Measurements from ENCODE around the gene PDLIM1.

Gene PDLIM1

GRCh38 chr10:95285556-95285955 is 5.2 kb downstream of the PDLIM1 start:
- Histone ChIP-seq H4K5ac (ENCODE audit: low read length) (no peak overlapping the region), H2BK120ac (ENCODE audit: low read depth, low read length) (no peak overlapping the region), H3K4me3 (ENCODE audit: low read length) (no peak overlapping the region), H4K8ac (ENCODE audit: low read depth, low read length) (no peak overlapping the region), H2BK15ac (replicated peaks; ENCODE audit: low read depth) (no peak overlapping the region), H3K4me1 (ENCODE audit: control insufficient read depth, low read depth, low read length) (peaks cover 12% of the 10 kb centered on the region), H3K79me1 (ENCODE audit: low read length) (peaks cover 29% of the 10 kb centered on the region), H3K36me3 (ENCODE audit: control insufficient read depth, insufficient read depth, low read length) (no peaks in the 10 kb centered on the region), H3K23ac (ENCODE audit: low read length) (no peak overlapping the region), H3K18ac (ENCODE audit: low read length) (no peak overlapping the region), H3K4me2 (ENCODE audit: low read length) (no peak overlapping the region), H2AK5ac (ENCODE audit: low read length) (no peak overlapping the region), H3K9ac (ENCODE audit: low read length) (no peak overlapping the region), H3K79me2 (ENCODE audit: control insufficient read depth, insufficient read depth, low read length) (peaks cover 63% of the 10 kb centered on the region), H3K27me3 (ENCODE audit: insufficient read depth, low read length, poor library complexity) (no peaks in the 10 kb centered on the region), H3K56ac (ENCODE audit: low read length) (no peak overlapping the region), H3K27ac (ENCODE audit: low read depth, low read length) (no peak overlapping the region), H3K4ac (ENCODE audit: low read depth, low read length) (no peak overlapping the region), H2BK5ac (ENCODE audit: low read length) (no peak overlapping the region)
- no peak for DNase-seq
- no CpG with 5 or more reads among the region's 2 CpGs for WGBS (ENCODE audit: extremely low coverage, insufficient coverage, low lambda C conversion rate)

- WGBS (ENCODE audit: extremely low coverage, insufficient coverage, low lambda C conversion rate): no CpG with 5 or more reads among the region's 3 CpGs
- H2BK15ac ChIP-seq (replicated peaks; ENCODE audit: low read depth): no peak overlapping the region
- peaks cover 29% of the 10 kb centered on the region for H3K79me1 ChIP-seq (ENCODE audit: low read length)
- peaks cover 67% of the 10 kb centered on the region for H3K79me2 ChIP-seq (ENCODE audit: control insufficient read depth, insufficient read depth, low read length)
- H2BK5ac ChIP-seq (ENCODE audit: low read length): no peak overlapping the region
- H3K36me3 ChIP-seq (ENCODE audit: control insufficient read depth, insufficient read depth, low read length): no peaks in the 10 kb centered on the region
- no peak overlapping the region for H3K18ac ChIP-seq (ENCODE audit: low read length)
- H2AK5ac ChIP-seq (ENCODE audit: low read length): no peak overlapping the region
- H3K4me3 ChIP-seq (ENCODE audit: low read length): no peak overlapping the region
- H3K27me3 ChIP-seq (ENCODE audit: insufficient read depth, low read length, poor library complexity): no peaks in the 10 kb centered on the region
- peaks cover 12% of the 10 kb centered on the region for H3K4me1 ChIP-seq (ENCODE audit: control insufficient read depth, low read depth, low read length)
- H3K27ac ChIP-seq (ENCODE audit: low read depth, low read length): no peak overlapping the region
- H4K8ac ChIP-seq (ENCODE audit: low read depth, low read length): no peak overlapping the region
- no peak for DNase-seq
- no peak overlapping the region for H3K4ac ChIP-seq (ENCODE audit: low read depth, low read length)
- H3K9ac ChIP-seq (ENCODE audit: low read length): no peak overlapping the region
- no peak overlapping the region for H3K56ac ChIP-seq (ENCODE audit: low read length)
- H3K23ac ChIP-seq (ENCODE audit: low read length): no peak overlapping the region
- no peak overlapping the region for H4K5ac ChIP-seq (ENCODE audit: low read length)
- H2BK120ac ChIP-seq (ENCODE audit: low read depth, low read length): no peak overlapping the region
- no peak overlapping the region for H3K4me2 ChIP-seq (ENCODE audit: low read length)
Observed at GRCh38 chr10:95284807-95285206, 6.0 kb downstream of the PDLIM1 start.

- no peak overlapping the region for H2BK120ac ChIP-seq (ENCODE audit: low read depth, low read length)
- H3K4me1 ChIP-seq (ENCODE audit: control insufficient read depth, low read depth, low read length): peaks cover 19% of the 10 kb centered on the region
- no peak overlapping the region for H3K9ac ChIP-seq (ENCODE audit: low read length)
- no peak overlapping the region for H3K27ac ChIP-seq (ENCODE audit: low read depth, low read length)
- H3K23ac ChIP-seq (ENCODE audit: low read length): no peak overlapping the region
- no peak overlapping the region for H2AK5ac ChIP-seq (ENCODE audit: low read length)
- no peak overlapping the region for H3K4me2 ChIP-seq (ENCODE audit: low read length)
- DNase-seq: no peak
- no peak overlapping the region for H2BK15ac ChIP-seq (replicated peaks; ENCODE audit: low read depth)
- no peak overlapping the region for H4K5ac ChIP-seq (ENCODE audit: low read length)
- H2BK5ac ChIP-seq (ENCODE audit: low read length): no peak overlapping the region
- no peak overlapping the region for H3K18ac ChIP-seq (ENCODE audit: low read length)
- H3K56ac ChIP-seq (ENCODE audit: low read length): no peak overlapping the region
- peaks cover 29% of the 10 kb centered on the region for H3K79me1 ChIP-seq (ENCODE audit: low read length)
- H3K4ac ChIP-seq (ENCODE audit: low read depth, low read length): no peak overlapping the region
- H3K27me3 ChIP-seq (ENCODE audit: insufficient read depth, low read length, poor library complexity): no peaks in the 10 kb centered on the region
- peaks cover 71% of the 10 kb centered on the region for H3K79me2 ChIP-seq (ENCODE audit: control insufficient read depth, insufficient read depth, low read length)
- no CpG with 5 or more reads among the region's 3 CpGs for WGBS (ENCODE audit: extremely low coverage, insufficient coverage, low lambda C conversion rate)
- H4K8ac ChIP-seq (ENCODE audit: low read depth, low read length): no peak overlapping the region
- no peak overlapping the region for H3K4me3 ChIP-seq (ENCODE audit: low read length)
- no peaks in the 10 kb centered on the region for H3K36me3 ChIP-seq (ENCODE audit: control insufficient read depth, insufficient read depth, low read length)
Observed at GRCh38 chr10:95282107-95282506, 8.7 kb downstream of the PDLIM1 start.

GRCh38 chr10:95281206-95281605 is 9.6 kb downstream of the PDLIM1 start:
- no peaks in the 10 kb centered on the region for H3K36me3 ChIP-seq (ENCODE audit: control insufficient read depth, insufficient read depth, low read length)
- H3K9ac ChIP-seq (ENCODE audit: low read length): no peak overlapping the region
- H3K4me3 ChIP-seq (ENCODE audit: low read length): no peak overlapping the region
- no peak overlapping the region for H3K4me2 ChIP-seq (ENCODE audit: low read length)
- peaks cover 20% of the 10 kb centered on the region for H3K4me1 ChIP-seq (ENCODE audit: control insufficient read depth, low read depth, low read length)
- H3K27ac ChIP-seq (ENCODE audit: low read depth, low read length): no peak overlapping the region
- peaks cover 70% of the 10 kb centered on the region for H3K79me2 ChIP-seq (ENCODE audit: control insufficient read depth, insufficient read depth, low read length)
- H3K56ac ChIP-seq (ENCODE audit: low read length): no peak overlapping the region
- no peak overlapping the region for H3K23ac ChIP-seq (ENCODE audit: low read length)
- no peak overlapping the region for H2BK15ac ChIP-seq (replicated peaks; ENCODE audit: low read depth)
- WGBS (ENCODE audit: extremely low coverage, insufficient coverage, low lambda C conversion rate): no CpG with 5 or more reads among the region's 2 CpGs
- no peak overlapping the region for H2BK120ac ChIP-seq (ENCODE audit: low read depth, low read length)
- peaks cover 28% of the 10 kb centered on the region for H3K79me1 ChIP-seq (ENCODE audit: low read length)
- peak overlapping the region; percentile 88 for H3K18ac ChIP-seq (ENCODE audit: low read length)
- no peak overlapping the region for H2AK5ac ChIP-seq (ENCODE audit: low read length)
- no peak overlapping the region for H4K8ac ChIP-seq (ENCODE audit: low read depth, low read length)
- no peaks in the 10 kb centered on the region for H3K27me3 ChIP-seq (ENCODE audit: insufficient read depth, low read length, poor library complexity)
- no peak overlapping the region for H3K4ac ChIP-seq (ENCODE audit: low read depth, low read length)
- no peak overlapping the region for H4K5ac ChIP-seq (ENCODE audit: low read length)
- H2BK5ac ChIP-seq (ENCODE audit: low read length): no peak overlapping the region
- no peak for DNase-seq

- H3K4ac ChIP-seq (ENCODE audit: low read depth, low read length): no peak overlapping the region
- no peak overlapping the region for H2BK5ac ChIP-seq (ENCODE audit: low read length)
- H3K56ac ChIP-seq (ENCODE audit: low read length): no peak overlapping the region
- no peak for DNase-seq
- no peak overlapping the region for H3K4me2 ChIP-seq (ENCODE audit: low read length)
- no peak overlapping the region for H2AK5ac ChIP-seq (ENCODE audit: low read length)
- no peak overlapping the region for H3K27ac ChIP-seq (ENCODE audit: low read depth, low read length)
- peaks cover 21% of the 10 kb centered on the region for H3K4me1 ChIP-seq (ENCODE audit: control insufficient read depth, low read depth, low read length)
- peak overlapping the region; percentile 20 for H2BK15ac ChIP-seq (replicated peaks; ENCODE audit: low read depth)
- no peak overlapping the region for H3K4me3 ChIP-seq (ENCODE audit: low read length)
- no peak overlapping the region for H3K23ac ChIP-seq (ENCODE audit: low read length)
- H4K5ac ChIP-seq (ENCODE audit: low read length): no peak overlapping the region
- no peak overlapping the region for H3K9ac ChIP-seq (ENCODE audit: low read length)
- no peak overlapping the region for H2BK120ac ChIP-seq (ENCODE audit: low read depth, low read length)
- H3K79me1 ChIP-seq (ENCODE audit: low read length): peaks cover 29% of the 10 kb centered on the region
- no CpG with 5 or more reads among the region's 2 CpGs for WGBS (ENCODE audit: extremely low coverage, insufficient coverage, low lambda C conversion rate)
- H3K18ac ChIP-seq (ENCODE audit: low read length): peak overlapping the region; percentile 71
- peaks cover 74% of the 10 kb centered on the region for H3K79me2 ChIP-seq (ENCODE audit: control insufficient read depth, insufficient read depth, low read length)
- no peaks in the 10 kb centered on the region for H3K27me3 ChIP-seq (ENCODE audit: insufficient read depth, low read length, poor library complexity)
- H3K36me3 ChIP-seq (ENCODE audit: control insufficient read depth, insufficient read depth, low read length): no peaks in the 10 kb centered on the region
- H4K8ac ChIP-seq (ENCODE audit: low read depth, low read length): no peak overlapping the region
Observed at GRCh38 chr10:95280637-95281036, 10.2 kb downstream of the PDLIM1 start.

- WGBS (ENCODE audit: extremely low coverage, insufficient coverage, low lambda C conversion rate): no CpG with 5 or more reads among the region's 4 CpGs
- peak overlapping the region; percentile 19 for H3K18ac ChIP-seq (ENCODE audit: low read length)
Observed at GRCh38 chr10:95279042-95279820, 11.6 kb downstream of the PDLIM1 start.

More at GRCh38 chr10:95279042-95279820, 11.6 kb downstream of the PDLIM1 start:
- H3K79me1 ChIP-seq (ENCODE audit: low read length): peaks cover 27% of the 10 kb centered on the region
- H3K23ac ChIP-seq (ENCODE audit: low read length): no peak overlapping the region
- DNase-seq: no peak
- H3K27me3 ChIP-seq (ENCODE audit: insufficient read depth, low read length, poor library complexity): no peaks in the 10 kb centered on the region
- no peak overlapping the region for H4K5ac ChIP-seq (ENCODE audit: low read length)
- no peak overlapping the region for H2BK120ac ChIP-seq (ENCODE audit: low read depth, low read length)
- no peak overlapping the region for H2BK15ac ChIP-seq (replicated peaks; ENCODE audit: low read depth)
- no peak overlapping the region for H4K8ac ChIP-seq (ENCODE audit: low read depth, low read length)
- H3K9ac ChIP-seq (ENCODE audit: low read length): no peak overlapping the region
- no peak overlapping the region for H3K27ac ChIP-seq (ENCODE audit: low read depth, low read length)
- H3K4me2 ChIP-seq (ENCODE audit: low read length): no peak overlapping the region
- H3K36me3 ChIP-seq (ENCODE audit: control insufficient read depth, insufficient read depth, low read length): no peaks in the 10 kb centered on the region
- peaks cover 74% of the 10 kb centered on the region for H3K79me2 ChIP-seq (ENCODE audit: control insufficient read depth, insufficient read depth, low read length)
- H2AK5ac ChIP-seq (ENCODE audit: low read length): no peak overlapping the region
- no peak overlapping the region for H3K4ac ChIP-seq (ENCODE audit: low read depth, low read length)
- H2BK5ac ChIP-seq (ENCODE audit: low read length): no peak overlapping the region
- no peak overlapping the region for H3K4me3 ChIP-seq (ENCODE audit: low read length)
- no peak overlapping the region for H3K56ac ChIP-seq (ENCODE audit: low read length)
- H3K4me1 ChIP-seq (ENCODE audit: control insufficient read depth, low read depth, low read length): peaks cover 23% of the 10 kb centered on the region
